ENCODE results near the gene QRICH2.
"Not testable (repeated sequence)": the region's sequence is repeated elsewhere in the genome, so short reads cannot be mapped to it uniquely, and the experiment has no call there.

The QRICH2 gene

DNA sequence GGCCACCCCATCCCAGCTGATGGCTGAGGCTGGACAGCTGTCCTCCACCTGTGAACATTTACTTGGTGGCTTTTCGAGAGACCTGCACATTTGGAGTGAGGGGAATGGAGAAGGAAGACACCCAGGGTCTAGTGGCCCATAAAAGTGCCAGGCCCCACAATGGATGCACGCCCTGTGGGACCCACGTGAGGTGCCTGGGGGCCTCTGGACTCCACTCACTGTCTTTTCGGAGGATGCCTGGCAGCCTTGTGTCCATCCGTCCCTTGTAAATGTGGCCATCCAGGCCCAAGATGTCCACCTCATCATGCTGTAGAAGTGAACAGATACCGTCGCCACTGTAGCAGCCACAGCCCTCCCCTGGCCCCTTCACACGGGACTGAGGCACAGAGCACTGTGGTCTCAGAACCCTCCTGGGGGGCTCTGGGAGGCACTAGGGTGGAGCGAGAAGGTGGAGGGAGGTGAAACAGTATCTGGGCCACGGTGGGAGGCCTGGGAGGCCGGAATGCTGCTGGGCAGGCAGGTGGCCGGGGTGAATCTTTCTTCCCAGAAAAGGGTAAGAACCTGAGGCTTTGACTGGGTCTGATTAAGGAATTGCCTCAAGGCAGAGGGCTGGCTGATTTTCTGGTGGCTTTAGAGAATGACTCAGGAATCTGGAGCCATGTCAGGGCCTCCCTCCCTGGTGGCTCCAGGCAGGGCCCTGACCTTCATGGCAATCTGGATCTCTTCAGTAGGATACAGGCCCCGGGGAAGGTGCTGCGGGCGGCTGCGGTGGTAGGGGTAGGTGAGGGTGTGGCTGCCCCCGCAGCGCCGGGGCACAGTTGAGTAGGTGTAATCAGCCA, 31.4 kb downstream of the QRICH2 start:
- DNase-seq, result no peak

DNA sequence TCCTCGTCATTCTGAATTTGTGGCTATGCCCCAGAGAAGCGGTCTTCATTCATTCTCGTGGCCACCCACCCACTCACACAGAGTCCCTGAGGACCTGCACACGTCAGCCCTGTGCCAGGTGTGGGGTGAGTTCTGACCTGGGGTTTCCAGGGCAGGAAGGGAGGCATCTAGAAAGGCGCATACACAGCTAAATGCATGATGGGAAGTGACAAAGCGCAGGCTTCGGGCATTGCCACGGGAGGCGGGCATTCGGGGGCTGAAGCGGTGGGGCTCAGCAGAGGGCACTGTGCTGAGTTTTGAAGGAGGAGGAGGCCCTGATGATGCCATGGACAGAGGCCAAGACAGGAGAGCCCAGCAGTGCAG, 32.0 kb downstream of the QRICH2 start:
- DNase-seq, result no peak

DNA sequence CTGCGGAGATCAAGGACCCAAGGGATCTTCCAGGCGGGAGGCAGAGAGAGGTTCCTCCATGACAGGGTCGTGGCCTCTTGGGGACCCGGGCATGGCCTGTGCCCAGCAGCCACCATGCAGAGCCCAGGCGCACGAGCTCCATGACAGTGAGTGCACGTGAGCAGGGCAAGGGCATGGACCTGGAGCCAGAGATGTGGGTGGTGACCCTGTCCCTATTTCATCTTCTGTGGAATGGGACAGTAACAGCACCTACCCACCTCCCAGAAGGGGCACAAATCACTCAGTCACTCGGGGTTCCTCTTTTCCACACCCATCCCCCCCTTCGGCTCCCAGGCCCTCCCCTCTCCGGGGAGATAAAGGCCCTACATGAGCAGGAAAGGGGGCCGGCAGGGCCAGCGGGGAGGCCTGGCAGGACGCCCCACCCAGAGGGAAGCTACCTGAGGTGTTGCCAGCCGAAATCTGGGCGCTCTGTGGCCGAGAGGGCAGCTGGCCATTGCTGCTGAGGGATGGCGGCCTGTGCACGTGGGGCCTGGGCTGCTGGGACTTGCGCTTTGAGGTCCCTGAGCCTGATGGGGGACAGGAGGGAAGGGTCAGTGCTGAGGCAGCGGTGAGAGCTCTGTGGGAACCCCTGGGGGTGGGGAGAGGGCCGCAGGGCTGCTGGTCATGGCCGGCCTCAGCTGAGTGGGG, 32.6 kb downstream of the QRICH2 start:
- no peak for DNase-seq

DNA sequence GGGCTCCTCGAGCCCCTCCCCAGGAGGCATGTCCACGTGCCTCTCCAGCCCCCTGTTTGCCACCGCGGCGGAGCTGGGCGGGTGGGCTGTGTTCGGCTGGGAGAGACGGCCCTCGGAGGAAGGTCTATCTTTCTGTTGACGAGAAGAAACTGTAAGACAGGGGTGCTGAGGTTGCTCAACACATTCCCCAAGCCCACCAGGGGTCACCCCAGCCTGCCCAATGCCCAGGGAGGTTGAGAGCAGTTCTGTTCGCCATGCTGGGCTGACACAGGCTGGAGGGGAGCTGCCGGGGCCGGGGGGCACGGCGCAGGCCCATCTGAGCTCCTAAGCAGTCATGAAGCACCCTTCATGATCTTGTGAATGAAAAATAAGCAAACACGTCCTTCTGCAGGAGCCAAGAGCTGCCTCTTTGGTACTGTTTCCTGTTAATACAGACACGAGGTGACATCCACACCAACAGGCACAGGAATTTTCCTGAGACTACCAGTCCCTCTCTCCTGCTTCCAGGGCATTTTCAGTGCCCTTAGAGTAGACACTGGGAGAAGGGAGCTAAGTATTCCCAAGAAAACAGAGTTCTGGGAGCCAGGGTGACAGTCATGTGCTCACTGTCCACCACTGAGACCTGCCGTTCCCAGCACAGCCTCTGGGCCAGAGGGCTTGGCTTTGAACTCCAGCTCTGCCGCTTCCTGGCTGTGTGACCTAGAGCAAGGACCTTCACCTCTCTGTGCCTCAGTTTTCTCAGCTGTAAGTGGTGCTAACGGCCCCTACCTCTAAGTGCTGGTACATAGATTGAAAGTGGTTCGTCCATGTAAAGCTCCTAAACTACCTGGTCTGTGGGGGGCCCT, 33.7 kb downstream of the QRICH2 start:
- no peak for DNase-seq

DNA sequence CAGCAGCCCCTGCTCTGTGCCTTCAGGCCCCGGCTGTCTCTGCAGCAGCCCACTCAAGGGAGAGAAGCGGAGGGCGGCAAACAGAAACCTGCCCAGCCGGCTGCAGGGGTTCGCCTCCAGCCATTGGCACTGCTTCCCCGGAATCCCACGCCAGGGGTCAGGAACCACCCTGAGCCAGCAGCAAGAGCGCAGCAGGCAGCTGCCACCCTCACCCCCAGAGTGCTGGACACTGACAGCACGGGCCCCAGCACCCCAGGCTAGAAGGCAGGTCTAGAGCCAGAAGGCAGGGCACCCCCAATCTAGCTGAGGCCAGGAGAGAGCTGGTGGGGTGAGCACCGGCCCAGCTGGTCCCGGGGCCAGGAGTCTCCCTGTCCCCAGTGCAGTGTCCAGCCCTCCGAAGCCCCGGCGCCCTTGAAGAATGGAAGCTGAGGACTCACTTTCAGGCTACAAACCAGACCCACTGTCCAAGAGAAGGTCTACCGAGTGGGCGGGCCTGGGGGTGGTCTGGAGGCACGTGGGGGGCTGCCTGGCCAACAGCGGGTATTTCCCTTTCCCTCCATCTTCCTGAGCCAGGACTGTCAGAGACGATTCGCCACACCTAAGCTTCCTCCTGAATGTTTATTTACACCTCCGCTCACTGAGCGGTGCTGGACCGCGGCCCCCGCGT, 34.5 kb downstream of the QRICH2 start:
- DNase-seq, result no peak

DNA sequence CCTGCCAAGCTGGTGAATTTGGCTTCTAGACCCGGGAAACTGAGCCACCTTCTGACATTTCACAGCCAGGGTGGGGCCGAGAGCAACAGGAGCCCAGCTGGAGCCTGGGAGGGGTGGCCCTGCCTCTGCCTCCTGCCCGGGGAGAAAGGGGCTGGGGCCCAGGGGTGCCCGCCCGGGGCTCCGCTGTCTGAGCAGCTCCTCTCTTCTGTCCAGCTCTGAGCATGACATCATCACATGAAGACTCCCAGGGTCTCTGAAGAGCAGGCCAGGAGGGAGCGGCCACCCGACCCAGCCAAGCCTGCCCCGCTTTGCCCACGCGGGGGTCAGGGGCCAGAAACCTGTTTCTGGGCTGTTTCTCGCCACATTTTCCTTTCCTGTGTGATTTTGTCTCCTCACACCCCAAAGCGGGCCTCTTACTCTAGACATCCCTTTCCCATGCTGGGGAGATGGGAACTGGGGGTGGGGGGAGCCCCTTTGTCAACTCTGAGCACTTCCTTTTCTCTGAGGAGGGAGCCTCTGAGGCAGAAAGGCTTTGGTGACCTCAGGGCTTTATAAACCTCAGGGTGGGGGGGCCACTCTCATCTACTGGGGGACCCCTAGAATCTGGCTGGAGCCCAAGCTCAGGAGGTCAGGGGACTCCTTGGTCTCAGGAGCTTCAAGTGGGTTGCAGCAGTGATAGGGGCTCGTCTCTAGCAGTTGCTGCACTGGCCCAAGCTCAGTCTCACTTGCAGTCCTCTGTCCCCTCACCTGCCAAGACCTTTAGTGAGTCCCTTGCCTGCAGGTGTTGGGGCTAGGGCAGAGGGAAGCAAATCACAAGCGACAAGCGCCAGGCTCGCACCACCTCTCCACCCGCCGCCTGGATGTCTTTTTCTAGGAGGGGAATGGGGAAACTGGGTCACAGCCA, 35.3 kb downstream of the QRICH2 start:
- no peak for DNase-seq

DNA sequence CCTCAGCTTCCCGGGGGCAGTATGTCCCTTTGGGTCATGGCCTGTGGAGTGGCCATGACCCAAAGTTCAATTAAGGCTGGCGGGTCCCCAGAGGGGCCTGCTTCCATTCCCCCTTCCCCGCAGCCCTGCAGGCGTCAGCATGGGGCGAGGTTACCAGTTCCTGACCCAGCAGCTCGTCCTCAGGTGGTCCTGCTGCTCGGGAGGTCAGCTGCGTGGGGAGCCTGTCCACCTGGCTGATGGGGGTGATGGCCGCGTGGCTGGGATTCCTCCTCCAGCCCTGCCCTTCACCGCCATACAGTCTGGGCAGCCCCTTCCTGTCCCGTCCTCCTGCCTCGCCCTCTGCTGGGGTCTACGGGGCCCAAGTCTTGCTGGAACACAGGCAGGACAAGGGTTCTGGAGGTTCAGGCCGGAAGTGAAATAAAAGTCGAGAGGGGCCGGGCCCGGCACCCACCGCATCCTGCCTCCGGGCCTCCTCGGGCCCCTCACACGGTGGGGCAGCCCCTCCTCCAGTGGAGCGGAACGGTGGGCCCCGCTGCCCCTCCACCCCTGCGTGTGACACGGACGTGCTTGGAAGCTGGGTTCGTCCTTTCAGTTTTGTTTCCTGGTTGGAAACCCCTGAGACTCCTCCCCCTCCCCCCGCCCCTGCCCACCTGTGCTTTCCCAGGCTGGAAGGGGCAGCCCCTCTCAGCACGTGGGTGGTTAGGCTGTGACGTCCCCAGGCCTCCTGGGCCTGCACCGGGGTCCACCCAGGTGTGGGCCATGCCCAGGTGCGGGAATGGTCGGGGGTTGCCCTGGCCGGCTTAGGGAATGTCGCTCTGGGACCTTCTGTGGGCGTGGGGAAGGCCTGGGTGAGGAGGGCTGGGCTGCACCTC, 36.2 kb downstream of the QRICH2 start:
- no peak for DNase-seq

DNA sequence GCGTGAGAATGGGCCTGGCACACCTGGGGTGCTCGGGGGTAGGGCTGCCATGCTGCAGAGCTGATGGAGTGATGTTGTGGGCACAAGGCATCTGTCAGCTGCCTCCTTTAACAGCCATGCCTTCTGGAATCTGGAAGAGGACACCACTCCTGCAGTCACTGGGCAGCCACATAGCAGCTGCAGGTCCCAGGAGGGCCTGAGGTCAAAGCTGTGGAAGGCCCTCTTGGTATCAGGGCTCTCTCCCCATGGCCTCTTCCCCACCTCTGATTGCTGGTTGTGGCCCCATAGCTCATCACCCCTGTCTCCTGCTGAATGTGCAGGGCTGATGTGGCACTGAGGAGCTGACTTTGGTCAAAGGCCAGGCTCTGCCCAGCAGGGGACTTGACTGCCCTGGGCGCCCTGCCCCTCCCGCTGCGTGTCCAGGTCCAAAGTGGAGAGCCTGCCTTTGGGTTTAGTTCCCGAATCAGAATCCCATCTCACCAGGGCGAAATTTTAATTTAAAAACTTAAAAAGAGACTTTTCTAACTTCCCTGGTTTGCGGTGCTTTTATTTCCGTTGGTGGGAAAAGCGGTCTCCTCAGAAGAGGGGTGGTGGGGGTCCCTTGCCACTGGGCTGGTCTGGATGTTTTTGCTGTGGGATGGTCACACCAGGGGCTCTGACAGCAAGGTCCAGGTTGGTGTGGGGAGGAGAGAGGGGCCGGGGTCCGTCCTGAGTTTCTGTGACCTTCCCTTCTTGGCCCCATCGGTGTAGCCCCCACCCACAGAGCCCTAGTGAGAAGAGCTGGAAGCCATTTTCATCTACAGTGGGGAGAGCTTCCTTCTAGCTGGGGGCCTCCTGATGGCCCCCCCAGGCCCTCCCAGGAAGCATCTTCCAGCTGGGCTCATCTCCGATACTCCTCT, 37.1 kb downstream of the QRICH2 start:
- no peak for DNase-seq

DNA sequence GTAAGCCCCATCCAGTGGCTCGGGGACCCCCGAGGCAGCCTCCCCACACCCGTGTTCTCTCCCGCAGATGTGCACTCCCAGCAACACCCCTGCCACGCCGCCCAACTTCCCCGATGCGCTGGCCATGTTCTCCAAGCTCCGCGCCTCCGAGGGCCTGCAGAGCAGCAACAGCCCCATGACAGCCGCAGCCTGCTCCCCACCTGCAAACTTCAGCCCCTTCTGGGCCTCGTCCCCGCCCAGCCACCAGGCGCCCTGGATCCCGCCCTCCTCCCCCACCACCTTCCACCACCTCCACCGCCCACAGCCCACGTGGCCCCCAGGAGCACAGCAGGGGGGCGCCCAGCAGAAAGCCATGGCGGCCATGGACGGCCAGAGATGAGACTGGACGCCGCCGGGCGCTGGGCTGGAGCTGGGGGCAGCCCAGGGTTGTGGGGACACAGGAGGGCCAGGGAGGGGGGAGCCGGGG, 37.9 kb downstream of the QRICH2 start:
- DNase-seq, result no peak

DNA sequence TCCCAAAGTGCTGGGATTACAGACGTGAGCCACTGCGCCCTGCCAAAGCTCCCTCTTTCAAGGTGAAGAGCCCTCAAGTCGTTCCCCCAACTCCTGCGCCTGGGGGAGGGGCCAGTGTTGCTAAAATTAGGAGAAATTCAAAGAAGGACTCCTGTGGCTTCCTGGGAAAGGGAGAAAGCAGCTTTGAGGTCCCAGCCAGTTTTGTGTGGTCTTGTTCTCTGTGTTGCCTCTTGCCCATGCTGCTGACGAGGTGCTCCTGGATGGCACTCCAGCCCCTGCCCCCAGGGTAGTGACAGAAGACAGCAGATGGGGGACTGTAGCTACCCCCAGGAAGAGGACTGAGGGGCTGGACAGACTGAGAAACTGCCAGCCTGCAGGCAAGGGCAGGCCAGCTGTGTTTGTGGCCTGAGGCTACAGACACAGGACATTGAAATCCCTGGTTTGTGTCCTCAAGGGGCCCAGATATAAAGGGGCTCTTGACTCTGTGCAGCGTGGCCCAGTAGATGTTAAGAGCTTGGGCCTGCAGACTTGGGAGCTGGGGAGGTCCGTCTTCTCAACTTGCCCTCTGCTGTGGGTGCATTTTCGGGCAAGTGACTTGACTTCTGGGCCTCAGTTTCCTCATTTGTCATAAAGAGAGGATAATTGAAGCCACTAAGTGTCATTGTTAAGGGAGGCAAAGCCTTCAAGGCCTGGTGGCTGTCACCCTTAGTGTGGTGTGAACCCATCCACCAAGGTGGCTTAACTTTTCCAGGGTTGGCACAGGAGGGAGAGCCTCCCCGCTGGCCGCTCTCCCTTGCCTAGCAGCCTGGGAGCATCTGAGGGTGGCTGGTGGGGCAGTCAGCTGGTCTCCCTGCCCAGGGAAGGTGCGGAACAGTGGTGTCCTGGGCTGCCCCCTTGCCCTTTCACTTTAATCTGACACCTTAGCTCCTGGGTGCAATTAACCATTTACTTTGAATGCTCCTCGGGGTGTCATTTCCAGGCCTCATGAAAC, 38.8 kb downstream of the QRICH2 start:
- DNase-seq, result no peak

DNA sequence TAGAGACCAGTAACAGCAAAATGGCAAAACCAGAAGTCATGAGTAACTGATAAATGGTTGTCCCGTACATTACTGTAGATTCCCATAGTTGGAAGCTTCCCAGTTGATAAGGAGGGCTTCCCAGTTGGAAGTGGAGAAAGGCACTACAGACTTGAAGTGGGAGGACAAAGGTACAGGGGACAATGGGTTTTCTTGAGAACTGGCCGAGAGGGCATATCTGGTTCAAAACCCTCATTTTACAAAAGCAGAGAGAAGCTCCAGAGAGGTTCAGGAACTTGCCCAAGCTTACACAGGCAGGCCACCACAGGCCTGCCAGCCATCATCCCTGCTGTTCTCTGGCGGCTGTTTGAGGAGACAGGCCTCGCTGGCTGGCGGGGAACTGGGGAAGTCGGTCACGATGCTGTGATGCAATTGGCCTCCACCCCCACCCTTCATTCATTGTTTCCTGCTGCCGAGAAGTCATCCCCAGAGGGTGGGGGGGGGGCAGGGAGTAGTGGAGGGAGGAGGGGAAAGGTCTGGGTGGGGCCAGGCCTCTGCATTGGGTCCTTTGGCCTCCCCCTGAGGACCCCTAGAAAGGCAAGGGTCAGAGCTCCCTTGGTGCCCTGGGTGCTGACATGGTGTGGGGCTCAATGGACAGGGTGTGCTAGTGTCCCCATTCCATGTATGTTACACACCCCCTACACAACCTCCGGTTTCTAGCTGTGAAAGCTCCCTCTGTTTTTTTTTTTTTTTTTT, 39.9 kb downstream of the QRICH2 start:
- no peak for DNase-seq

DNA sequence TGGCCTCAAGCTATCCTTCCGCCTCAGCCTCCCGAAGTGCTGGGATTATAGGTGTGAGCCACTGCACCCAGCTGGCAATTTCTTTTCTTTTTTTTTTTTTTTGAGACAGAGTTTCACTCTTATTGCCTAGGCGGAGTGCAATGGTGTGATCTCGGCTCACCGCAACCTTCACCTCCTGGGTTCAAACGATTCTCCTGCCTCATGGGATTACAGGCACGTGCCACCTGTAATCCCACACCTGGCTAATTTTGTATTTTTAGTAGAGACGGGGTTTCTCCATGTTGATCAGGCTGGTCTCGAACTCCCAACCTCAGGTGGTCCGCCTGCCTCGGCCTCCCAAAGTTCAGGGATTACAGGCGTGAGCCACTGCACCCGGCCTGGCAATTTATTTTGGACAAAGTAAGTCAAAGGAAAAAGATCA, 40.5 kb downstream of the QRICH2 start:
- DNase-seq, result not testable (repeated sequence)

DNA sequence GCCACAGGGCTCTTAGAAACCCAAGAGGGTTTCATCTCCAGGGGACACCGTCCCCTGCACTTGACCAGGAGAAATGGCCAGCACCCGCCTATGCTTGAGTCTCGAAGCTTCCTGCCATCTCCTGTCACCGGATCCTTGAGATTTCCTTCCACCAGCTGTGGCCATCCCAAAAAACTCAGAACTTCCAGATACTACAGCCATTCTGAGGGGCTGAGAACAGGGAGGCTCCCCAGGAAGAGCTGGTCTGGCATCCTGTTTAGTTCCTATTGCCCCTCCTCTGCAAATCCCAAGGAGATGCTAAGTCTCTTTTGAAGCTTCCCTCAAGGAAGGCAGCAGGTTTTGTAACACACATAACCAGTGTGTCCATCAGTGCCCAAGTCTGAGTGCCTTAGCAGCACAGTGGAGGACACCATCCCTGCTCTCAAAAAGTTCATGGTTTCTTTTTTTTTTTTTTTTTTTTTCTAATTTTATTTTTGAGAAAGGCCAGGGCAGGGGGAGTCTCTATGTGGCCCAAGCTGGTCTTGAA, 41.0 kb downstream of the QRICH2 start:
- DNase-seq, result no peak

DNA sequence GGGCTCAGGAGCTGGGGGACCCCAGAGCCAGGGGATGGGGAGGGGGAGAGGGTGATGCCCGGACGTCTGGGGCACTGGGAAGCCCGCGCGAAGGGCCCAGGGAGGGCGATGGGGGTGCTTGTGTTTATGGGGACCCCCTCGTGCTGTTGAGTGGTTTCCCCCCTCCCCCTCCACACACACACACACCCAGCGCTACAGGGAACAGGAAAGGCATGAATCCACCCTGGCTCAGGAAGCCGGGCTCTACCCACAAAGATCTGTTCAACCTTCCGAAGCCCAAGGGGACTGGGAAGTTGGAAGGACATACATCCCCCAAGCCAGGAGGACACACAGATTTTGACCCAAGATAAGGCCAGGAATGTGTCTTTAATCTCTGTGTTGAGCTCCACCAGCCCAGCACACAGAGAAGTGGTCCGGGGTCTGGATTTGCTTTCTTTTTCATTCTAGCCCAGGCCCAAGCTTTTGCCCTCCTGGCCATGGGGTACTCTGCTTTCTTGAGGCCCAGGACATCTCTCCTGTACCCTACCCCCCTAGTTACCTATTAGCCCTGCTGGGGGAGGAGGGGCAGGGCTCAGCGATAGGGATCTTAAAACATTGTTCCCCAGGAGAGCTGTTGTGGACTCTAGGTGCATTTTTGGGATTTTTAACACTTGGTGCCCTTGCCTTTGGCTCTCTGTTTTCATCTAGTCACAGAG, 41.7 kb downstream of the QRICH2 start:
- DNase-seq, result no peak

DNA sequence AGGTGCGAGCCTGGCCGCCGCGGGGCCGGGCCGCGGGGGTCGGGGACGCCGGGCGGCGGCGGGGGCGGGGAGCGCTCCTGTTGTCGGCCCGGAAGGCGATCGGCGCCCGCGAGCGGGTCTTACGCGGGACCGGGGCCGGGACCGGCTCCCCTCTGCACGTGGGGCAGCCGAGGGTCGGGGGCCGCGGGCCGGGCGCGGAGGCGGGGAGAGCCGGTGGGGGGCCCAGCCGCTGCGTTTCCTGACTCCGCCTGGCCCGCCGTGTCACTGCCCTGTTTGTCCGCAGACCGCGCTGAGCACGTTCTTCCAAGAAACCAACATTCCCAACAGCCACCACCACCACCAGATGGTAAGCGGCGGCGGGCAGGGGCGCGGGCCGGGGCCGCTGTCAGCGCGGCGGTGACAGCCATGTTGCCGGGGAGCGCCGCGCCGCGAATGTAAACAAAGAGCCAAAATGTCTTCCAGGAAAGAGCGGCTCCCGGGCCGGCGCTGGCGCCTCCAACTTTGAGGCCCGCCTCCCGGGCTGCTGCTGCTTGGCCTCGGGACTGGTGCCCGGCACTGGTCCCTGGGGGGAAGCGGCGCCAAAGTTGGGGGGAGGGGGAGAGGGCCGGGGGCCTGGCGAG, 42.3 kb downstream of the QRICH2 start:
- DNase-seq, result peak; percentile 32 to 60

Data from SHP77 (cell line).